ENCODE measurements around the gene GAS6. TPM values are rescaled to one million over a fixed set of nuclear protein-coding genes. Genes with fewer than 3 reads are reported as not detected.
"Not testable (repeated sequence)": the region's sequence is repeated elsewhere in the genome, so short reads cannot be mapped to it uniquely, and the experiment has no call there.

Gene GAS6
- total RNA-seq, 1 donor from 2014 or later: 36.5 TPM

GRCh38 chr13:113796964-113797676 is 66.8 kb downstream of the GAS6 start:
- DNase-seq (ENCODE audit: low spot score) (no peak), ATAC-seq (no peak)

GRCh38 chr13:113796211-113796963 is 67.5 kb downstream of the GAS6 start:
- ATAC-seq (no peak), DNase-seq (ENCODE audit: low spot score) (no peak)

GRCh38 chr13:113795362-113795761 is 68.5 kb downstream of the GAS6 start:
- ATAC-seq; DNase-seq (ENCODE audit: low spot score): not testable (repeated sequence)

GRCh38 chr13:113794764-113795173 is 69.1 kb downstream of the GAS6 start:
- DNase-seq (ENCODE audit: low spot score) (no peak), ATAC-seq (no peak)

GRCh38 chr13:113794086-113794485 is 69.8 kb downstream of the GAS6 start:
- ATAC-seq (no peak), DNase-seq (ENCODE audit: low spot score) (no peak)

- ATAC-seq (no peak), DNase-seq (ENCODE audit: low spot score) (no peak)
Measured at GRCh38 chr13:113793718-113794085, 70.2 kb downstream of the GAS6 start.

GRCh38 chr13:113792886-113793717 is 70.8 kb downstream of the GAS6 start:
- ATAC-seq: no peak
- DNase-seq (ENCODE audit: low spot score): no peak

- ATAC-seq (no peak), DNase-seq (ENCODE audit: low spot score) (no peak)
Measured at GRCh38 chr13:113792236-113792770, 71.6 kb downstream of the GAS6 start.

- ATAC-seq (no peak), DNase-seq (ENCODE audit: low spot score) (no peak)
Measured at GRCh38 chr13:113791761-113792160, 72.1 kb downstream of the GAS6 start.

GRCh38 chr13:113791226-113791625 is 72.7 kb downstream of the GAS6 start:
- ATAC-seq (no peak), DNase-seq (ENCODE audit: low spot score) (no peak)

GRCh38 chr13:113789931-113790330 is 73.9 kb downstream of the GAS6 start:
- ATAC-seq; DNase-seq (ENCODE audit: low spot score): not testable (repeated sequence)

- ATAC-seq (no peak), DNase-seq (ENCODE audit: low spot score) (no peak)
Measured at GRCh38 chr13:113789167-113789566, 74.7 kb downstream of the GAS6 start.

- ATAC-seq: no peak
- no peak for DNase-seq (ENCODE audit: low spot score)
Measured at GRCh38 chr13:113788413-113789135, 75.3 kb downstream of the GAS6 start.

GRCh38 chr13:113787694-113788093 is 76.2 kb downstream of the GAS6 start:
- no peak for DNase-seq (ENCODE audit: low spot score)

GRCh38 chr13:113786262-113786841 is 77.5 kb downstream of the GAS6 start:
- ATAC-seq (no peak), DNase-seq (ENCODE audit: low spot score) (no peak)

More at GRCh38 chr13:113787694-113788093, 76.2 kb downstream of the GAS6 start:
- no peak for ATAC-seq

GRCh38 chr13:113785051-113786010 is 78.5 kb downstream of the GAS6 start:
- ATAC-seq (no peak), DNase-seq (ENCODE audit: low spot score) (no peak)

- DNase-seq (ENCODE audit: low spot score) (no peak), ATAC-seq (no peak)
Measured at GRCh38 chr13:113784645-113785024, 79.2 kb downstream of the GAS6 start.

- DNase-seq (ENCODE audit: low spot score) (no peak), ATAC-seq (no peak)
Measured at GRCh38 chr13:113783966-113784644, 79.8 kb downstream of the GAS6 start.

All from left lobe of liver (tissue), 2 donors.